Mesenchymal stem cell (in vitro differentiated cells and primary cell): Measurements from ENCODE around the gene WDR44.
"Not testable (repeated sequence)": the region's sequence is repeated elsewhere in the genome, so short reads cannot be mapped to it uniquely, and the experiment has no call there.

Source experiments
- DNase-seq: peaks from one replicate; pipeline ENCODE4 v3.0.0-alpha.2; 2013
- H2AFZ ChIP-seq: one replicate; pipeline ENCODE4 v1.6.1; 2013; ENCODE audit warnings: low read depth, mild to moderate bottlenecking, control low read depth, inconsistent platforms, low read length, moderate library complexity
- H2AK5ac ChIP-seq: 2 replicates; pipeline ENCODE4 v1.6.1; 2013; ENCODE audit warnings: low read length, moderate library complexity, mild to moderate bottlenecking, inconsistent platforms; ENCODE audit not compliant: severe bottlenecking
- H2BK120ac ChIP-seq: one replicate; pipeline ENCODE4 v1.6.1; 2013; ENCODE audit warnings: low read depth, mild to moderate bottlenecking, inconsistent platforms, low read length, moderate library complexity
- H2BK12ac ChIP-seq, 2 experiments: one replicate each; pipeline ENCODE4 v1.6.1; 2013; ENCODE audit warnings: inconsistent platforms in 2 of 2, low read length in 2 of 2, mild to moderate bottlenecking in 2 of 2, moderate library complexity in 2 of 2, control low read depth in 1 of 2
- H2BK15ac ChIP-seq: one replicate; pipeline ENCODE4 v1.6.1; 2013; ENCODE audit warnings: mild to moderate bottlenecking, low read depth, inconsistent platforms; ENCODE audit not compliant: poor library complexity, severe bottlenecking
- H2BK5ac ChIP-seq: 2 replicates; pipeline ENCODE4 v1.6.1; 2013; ENCODE audit warnings: low read depth, mild to moderate bottlenecking, low read length, control low read depth, inconsistent platforms; ENCODE audit not compliant: poor library complexity, severe bottlenecking
- H3K14ac ChIP-seq, 2 experiments: one replicate each; pipeline ENCODE4 v1.6.1; 2013; ENCODE audit warnings: inconsistent platforms in 2 of 2, low read length in 2 of 2, control low read depth in 1 of 2, mild to moderate bottlenecking in 1 of 2, moderate library complexity in 1 of 2
- H3K18ac ChIP-seq, 2 experiments: one replicate each; pipeline ENCODE4 v1.6.1; 2013; ENCODE audit warnings: inconsistent platforms in 2 of 2, low read length in 2 of 2, control low read depth in 1 of 2, low read depth in 1 of 2, mild to moderate bottlenecking in 1 of 2
- H3K23ac ChIP-seq, 2 experiments: one replicate each; pipeline ENCODE4 v1.6.1; 2013; ENCODE audit warnings: inconsistent platforms in 2 of 2, low read length in 2 of 2, mild to moderate bottlenecking in 2 of 2, moderate library complexity in 2 of 2, control low read depth in 1 of 2
- H3K27ac ChIP-seq: 2 replicates; pipeline ENCODE4 v1.5.1; 2013; ENCODE audit warnings: mild to moderate bottlenecking, moderate library complexity, low read length, control low read depth, inconsistent platforms; ENCODE audit not compliant: poor library complexity, severe bottlenecking
- H3K27me3 ChIP-seq, 2 experiments: 2 replicates each; pipeline versions ENCODE4 v1.6.1 to v1.7.0; 2013; ENCODE audit warnings: low read length in 2 of 2, mild to moderate bottlenecking in 2 of 2, moderate library complexity in 2 of 2, control low read depth in 1 of 2, inconsistent platforms in 1 of 2; ENCODE audit not compliant: control insufficient read depth in 1 of 2, insufficient read depth in 1 of 2
- H3K36me3 ChIP-seq, 2 experiments: 2 replicates each; pipeline versions ENCODE4 v1.6.1 to v1.7.0; 2013; ENCODE audit warnings: low read length in 2 of 2, control low read depth in 1 of 2, inconsistent platforms in 1 of 2, low read depth in 1 of 2, mild to moderate bottlenecking in 1 of 2; ENCODE audit not compliant: insufficient read depth in 2 of 2, control insufficient read depth in 1 of 2
- H3K4ac ChIP-seq, 2 experiments: one replicate each; pipeline ENCODE4 v1.6.1; 2013; ENCODE audit warnings: inconsistent platforms in 2 of 2, low read length in 2 of 2, mild to moderate bottlenecking in 2 of 2, moderate library complexity in 2 of 2, control low read depth in 1 of 2, low read depth in 1 of 2
- H3K4me1 ChIP-seq: 2 replicates; pipeline ENCODE4 v1.6.1; 2013; ENCODE audit warnings: low read depth, low read length, control low read depth; ENCODE audit not compliant: control insufficient read depth, insufficient read depth
- H3K4me2 ChIP-seq: 2 replicates; pipeline ENCODE4 v1.6.1; 2013; ENCODE audit warnings: low read length, mild to moderate bottlenecking, inconsistent platforms; ENCODE audit not compliant: poor library complexity, severe bottlenecking
- H3K4me3 ChIP-seq, 2 experiments: 2 replicates each; pipeline versions ENCODE4 v1.5.1 to v1.7.0; 2013; ENCODE audit warnings: low read length in 2 of 2, mild to moderate bottlenecking in 2 of 2, control low read depth in 1 of 2, low read depth in 1 of 2; ENCODE audit not compliant: insufficient read depth in 1 of 2
- H3K79me1 ChIP-seq: replicated peaks from 2 replicates; pipeline ENCODE4 v1.6.1; 2013; ENCODE audit warnings: mild to moderate bottlenecking, control low read depth, low read length, inconsistent platforms; ENCODE audit not compliant: poor library complexity, severe bottlenecking
- H3K9ac ChIP-seq: 2 replicates; pipeline ENCODE4 v1.7.0; 2013; ENCODE audit warnings: mild to moderate bottlenecking, low read length, moderate library complexity
- H3K9me3 ChIP-seq: 2 replicates; pipeline ENCODE4 v1.7.0; 2013; ENCODE audit warnings: mild to moderate bottlenecking, low read length; ENCODE audit not compliant: control insufficient read depth
- H4K8ac ChIP-seq: one replicate; pipeline ENCODE4 v1.6.1; 2013; ENCODE audit warnings: inconsistent platforms, mild to moderate bottlenecking, low read length, moderate library complexity
- H4K91ac ChIP-seq: one replicate; pipeline ENCODE4 v1.6.1; 2013; ENCODE audit warnings: mild to moderate bottlenecking, low read length, inconsistent platforms
- WGBS: methylation state at CpG from one replicate; pipeline ENCODE4 v1.1.7; 2013; ENCODE audit warnings: mixed read lengths; 5-methylcytosine and 5-hydroxymethylcytosine counted together

The WDR44 gene

GRCh38 chrX:118474586-118474985 is 128.7 kb downstream of the WDR44 start:
- no peak overlapping the region for H2BK12ac ChIP-seq
- no peak overlapping the region for H3K4ac ChIP-seq
- no peak overlapping the region for H3K18ac ChIP-seq
- no peak overlapping the region for H2AFZ ChIP-seq
- H4K8ac ChIP-seq = no peak overlapping the region
- no peak overlapping the region for H3K23ac ChIP-seq
- H2AK5ac ChIP-seq = no peak overlapping the region
- 93% methylated on average over 2 of the region's 6 CpGs for WGBS
- H3K36me3 ChIP-seq = no peaks in the 10 kb centered on the region
- H3K9me3 ChIP-seq = peaks cover 6% of the 10 kb centered on the region
- H3K27ac ChIP-seq = no peak overlapping the region
- H3K4me2 ChIP-seq = no peak overlapping the region
- no peak overlapping the region for H3K4me3 ChIP-seq
- H3K4me1 ChIP-seq = no peaks in the 10 kb centered on the region
- no peak overlapping the region for H2BK15ac ChIP-seq
- no peak overlapping the region for H3K9ac ChIP-seq
- H3K14ac ChIP-seq = no peak overlapping the region
- H4K91ac ChIP-seq = no peak overlapping the region
- no peak overlapping the region for H2BK120ac ChIP-seq
- H2BK5ac ChIP-seq = no peak overlapping the region
- no peak for DNase-seq
- H3K27me3 ChIP-seq = no peaks in the 10 kb centered on the region
- H3K79me1 ChIP-seq = no peaks in the 10 kb centered on the region

- WGBS = 92% methylated on average over 4 of the region's 4 CpGs
- Histone ChIP-seq H3K4ac (no peak overlapping the region), H2BK15ac (no peak overlapping the region), H2BK120ac (no peak overlapping the region), H4K91ac (no peak overlapping the region), H3K27me3 (no peaks in the 10 kb centered on the region), H3K4me2 (no peak overlapping the region), H3K9ac (no peak overlapping the region), H2AFZ (no peak overlapping the region), H2BK5ac (no peak overlapping the region), H3K9me3 (peaks cover 2% of the 10 kb centered on the region), H3K4me1 (no peaks in the 10 kb centered on the region), H3K79me1 (no peaks in the 10 kb centered on the region), H3K36me3 (no peaks in the 10 kb centered on the region), H4K8ac (no peak overlapping the region), H2AK5ac (no peak overlapping the region), H3K14ac (no peak overlapping the region), H2BK12ac (no peak overlapping the region), H3K27ac (no peak overlapping the region), H3K18ac (no peak overlapping the region), H3K4me3 (no peak overlapping the region), H3K23ac (no peak overlapping the region)
- no peak for DNase-seq
These were observed 130.0 kb downstream of the WDR44 start for GRCh38 chrX:118475903-118476302.

- DNase-seq = no peak
- Histone ChIP-seq H4K91ac (no peak overlapping the region), H3K14ac (no peak overlapping the region), H2BK15ac (no peak overlapping the region), H2BK120ac (no peak overlapping the region), H2BK5ac (no peak overlapping the region), H3K9ac (no peak overlapping the region), H4K8ac (no peak overlapping the region), H3K27ac (no peak overlapping the region), H2BK12ac (no peak overlapping the region), H3K18ac (no peak overlapping the region), H3K27me3 (no peaks in the 10 kb centered on the region), H3K4me2 (no peak overlapping the region), H3K4ac (no peak overlapping the region), H2AK5ac (no peak overlapping the region), H3K4me3 (no peak overlapping the region), H3K4me1 (no peaks in the 10 kb centered on the region), H2AFZ (no peak overlapping the region), H3K36me3 (no peaks in the 10 kb centered on the region), H3K9me3 (no peaks in the 10 kb centered on the region), H3K23ac (no peak overlapping the region), H3K79me1 (no peaks in the 10 kb centered on the region)
- no CpG with 5 or more reads among the region's 1 CpG for WGBS
These were observed 134.3 kb downstream of the WDR44 start for GRCh38 chrX:118480172-118480571.

- 89% methylated on average over 4 of the region's 4 CpGs for WGBS
- H2AK5ac ChIP-seq, H3K27me3 ChIP-seq, H3K4ac ChIP-seq, H3K9me3 ChIP-seq, H3K4me1 ChIP-seq, H4K91ac ChIP-seq, H2BK120ac ChIP-seq, H2AFZ ChIP-seq, H3K14ac ChIP-seq, DNase-seq, H3K79me1 ChIP-seq, H3K36me3 ChIP-seq, H2BK5ac ChIP-seq, H2BK12ac ChIP-seq, H3K27ac ChIP-seq, H3K4me2 ChIP-seq, H3K23ac ChIP-seq, H3K4me3 ChIP-seq, H3K18ac ChIP-seq, H2BK15ac ChIP-seq, H3K9ac ChIP-seq, H4K8ac ChIP-seq: not testable (repeated sequence)
These were observed 136.5 kb downstream of the WDR44 start for GRCh38 chrX:118482384-118482783.
